GM12864 (cell line): ENCODE measurements around the gene TMEM41A.
A peak's percentile ranks its signal among the peaks of the same experiment; 100 is the strongest.

ENCODE experiments used
- DNase-seq: peaks from one replicate; pipeline ENCODE4 v3.0.0-alpha.2; 2011; ENCODE audit warnings: low read depth
- H3K4me3 ChIP-seq: 2 replicates; pipeline ENCODE4 v1.5.1; 2011; ENCODE audit warnings: mild to moderate bottlenecking, low read depth, low read length, control low read depth
- TF ChIP-seq, protein P1 (sequence below): IDR thresholded peaks from 2 replicates; pipeline ENCODE4 v1.5.1; 2011; ENCODE audit warnings: low read depth, mild to moderate bottlenecking, moderate library complexity, low read length, control low read depth, inconsistent platforms; ENCODE audit errors: missing control alignments

TMEM41A gene

DNA sequence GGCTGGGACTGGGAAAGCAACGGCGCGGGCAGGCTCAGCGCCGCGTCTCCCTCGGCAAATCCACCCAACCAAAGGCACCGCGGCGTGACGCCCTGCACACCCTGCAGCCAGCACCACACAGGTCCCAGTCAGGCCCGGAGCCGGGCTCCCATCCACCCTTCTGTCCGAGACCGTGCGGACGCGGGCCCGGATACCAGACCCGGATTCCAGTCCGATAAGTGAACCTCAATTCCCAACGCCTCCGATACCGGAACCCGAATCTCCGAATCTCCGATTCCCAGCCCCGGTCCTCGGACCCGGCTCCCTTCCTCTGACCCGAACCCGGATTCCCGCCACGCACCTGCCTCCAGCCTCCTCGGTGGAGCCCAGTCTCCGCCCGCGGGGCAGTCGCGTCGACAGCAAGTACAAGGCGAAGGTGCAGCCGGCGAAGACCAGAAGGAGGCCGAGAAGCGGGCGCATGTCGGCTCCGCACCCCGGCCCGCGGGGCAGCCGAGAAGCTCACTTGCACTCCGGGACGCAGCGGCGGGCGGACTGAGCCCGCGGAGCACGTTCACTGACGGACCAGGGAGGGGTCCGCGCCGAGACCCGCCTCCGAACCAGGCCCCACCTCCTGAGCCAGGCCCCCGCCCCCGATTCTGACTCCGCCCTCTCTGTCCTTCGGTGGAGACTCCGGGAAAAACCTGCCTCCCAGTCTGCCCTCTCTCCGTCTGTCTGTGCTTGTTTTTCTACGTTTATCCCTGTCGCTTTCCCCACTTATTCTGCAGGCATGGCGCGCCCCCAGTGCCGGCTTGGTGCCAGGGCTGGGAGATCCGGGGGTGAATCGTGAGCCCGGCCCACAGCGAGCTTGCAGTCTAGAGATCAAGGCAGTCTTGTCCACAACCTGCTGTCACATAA is at the start of gene TMEM41A:
Gene TMEM41A, minus strand, starts transcription at position 533 of the 894 bp plus-strand sequence. Its CDS starts 74 bp downstream, at position 459.
- DNase-seq = peak; percentile 61
- peak within 1 kb of the TSS; percentile 96 for H3K4me3 ChIP-seq
- TF ChIP-seq, protein P1, sequence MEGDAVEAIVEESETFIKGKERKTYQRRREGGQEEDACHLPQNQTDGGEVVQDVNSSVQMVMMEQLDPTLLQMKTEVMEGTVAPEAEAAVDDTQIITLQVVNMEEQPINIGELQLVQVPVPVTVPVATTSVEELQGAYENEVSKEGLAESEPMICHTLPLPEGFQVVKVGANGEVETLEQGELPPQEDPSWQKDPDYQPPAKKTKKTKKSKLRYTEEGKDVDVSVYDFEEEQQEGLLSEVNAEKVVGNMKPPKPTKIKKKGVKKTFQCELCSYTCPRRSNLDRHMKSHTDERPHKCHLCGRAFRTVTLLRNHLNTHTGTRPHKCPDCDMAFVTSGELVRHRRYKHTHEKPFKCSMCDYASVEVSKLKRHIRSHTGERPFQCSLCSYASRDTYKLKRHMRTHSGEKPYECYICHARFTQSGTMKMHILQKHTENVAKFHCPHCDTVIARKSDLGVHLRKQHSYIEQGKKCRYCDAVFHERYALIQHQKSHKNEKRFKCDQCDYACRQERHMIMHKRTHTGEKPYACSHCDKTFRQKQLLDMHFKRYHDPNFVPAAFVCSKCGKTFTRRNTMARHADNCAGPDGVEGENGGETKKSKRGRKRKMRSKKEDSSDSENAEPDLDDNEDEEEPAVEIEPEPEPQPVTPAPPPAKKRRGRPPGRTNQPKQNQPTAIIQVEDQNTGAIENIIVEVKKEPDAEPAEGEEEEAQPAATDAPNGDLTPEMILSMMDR = no peak

DNA sequence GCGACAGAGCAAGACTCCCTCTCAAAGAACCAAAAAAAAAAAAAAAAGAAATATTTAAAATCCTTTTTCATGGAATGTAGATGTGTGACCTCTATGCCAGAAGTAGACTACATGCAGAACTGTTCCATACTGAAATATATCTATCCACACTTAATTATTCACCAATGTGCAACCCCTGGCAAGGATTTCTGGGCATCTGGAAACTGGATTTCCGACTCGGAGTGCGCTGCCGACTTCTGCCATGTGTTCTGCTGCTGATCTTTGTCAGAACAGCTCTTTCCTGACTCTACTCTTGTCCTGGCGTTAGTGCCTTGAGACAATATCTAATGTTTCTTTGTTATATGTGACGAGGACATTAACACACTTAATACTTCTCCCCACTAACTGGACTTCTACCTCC is 41.9 kb upstream of the TMEM41A start:
- H3K4me3 ChIP-seq = no peak overlapping the region
- TF ChIP-seq, protein P1 = no peak
- DNase-seq = no peak

- no peak for DNase-seq
- TF ChIP-seq, protein P1 = no peak
Observed at GRCh38 chr3:185539934-185540333, 41.1 kb upstream of the TMEM41A start.

DNA sequence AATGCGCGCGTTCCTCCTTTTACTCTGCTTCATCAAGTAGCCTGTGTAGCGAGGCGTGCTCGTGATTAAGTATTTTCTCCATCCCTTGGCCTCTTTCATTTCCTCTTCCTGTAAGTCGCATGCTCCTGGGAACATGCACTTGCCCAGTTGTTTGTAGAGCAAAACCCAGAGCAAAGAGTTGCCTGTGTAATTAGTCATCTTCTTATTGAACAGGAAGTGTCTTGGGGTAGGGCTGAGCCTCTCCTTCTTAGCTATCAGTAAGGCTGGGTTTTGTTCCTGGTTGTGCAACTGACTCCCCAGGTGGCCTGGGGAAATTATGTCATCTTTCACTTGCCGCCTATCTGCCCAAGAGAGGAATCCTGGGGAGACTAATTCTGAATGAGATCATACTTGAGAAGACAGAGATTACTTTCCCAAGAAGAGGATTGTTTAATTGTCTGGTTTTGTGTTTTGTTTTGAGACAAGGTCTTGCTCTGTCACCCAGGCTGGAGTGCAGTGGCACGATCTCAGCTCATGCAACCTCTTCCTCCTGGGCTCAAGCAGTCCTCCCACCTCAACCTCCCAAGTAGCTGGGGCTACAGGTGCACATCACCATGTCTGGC is 38.6 kb upstream of the TMEM41A start:
- DNase-seq = peak; percentile 97
- TF ChIP-seq, protein P1 = no peak
- no peak overlapping the region; the same call in 1 of the 2 replicates for H3K4me3 ChIP-seq

More at GRCh38 chr3:185539934-185540333, 41.1 kb upstream of the TMEM41A start:
- H3K4me3 ChIP-seq = no peak overlapping the region

DNA sequence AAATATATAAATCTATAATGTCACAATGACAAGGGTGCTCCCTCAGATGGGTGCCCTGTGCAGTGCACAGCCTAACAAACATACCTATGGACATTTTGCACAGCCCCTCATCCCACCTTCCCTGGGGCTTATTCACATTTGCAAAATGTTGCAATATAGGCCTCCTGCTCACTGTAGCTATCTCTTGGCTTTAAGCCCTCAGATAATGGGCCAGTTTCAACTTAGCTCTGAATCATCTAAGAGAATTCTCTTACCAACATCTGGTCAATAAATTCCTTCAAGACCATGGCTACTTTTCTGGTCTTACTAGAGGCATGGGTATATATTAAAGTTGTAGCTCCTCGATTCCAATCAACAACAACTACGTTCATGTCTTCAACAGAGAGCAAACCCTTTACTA is 35.7 kb upstream of the TMEM41A start:
- TF ChIP-seq, protein P1 = no peak
- DNase-seq = no peak
- H3K4me3 ChIP-seq = no peak overlapping the region

DNA sequence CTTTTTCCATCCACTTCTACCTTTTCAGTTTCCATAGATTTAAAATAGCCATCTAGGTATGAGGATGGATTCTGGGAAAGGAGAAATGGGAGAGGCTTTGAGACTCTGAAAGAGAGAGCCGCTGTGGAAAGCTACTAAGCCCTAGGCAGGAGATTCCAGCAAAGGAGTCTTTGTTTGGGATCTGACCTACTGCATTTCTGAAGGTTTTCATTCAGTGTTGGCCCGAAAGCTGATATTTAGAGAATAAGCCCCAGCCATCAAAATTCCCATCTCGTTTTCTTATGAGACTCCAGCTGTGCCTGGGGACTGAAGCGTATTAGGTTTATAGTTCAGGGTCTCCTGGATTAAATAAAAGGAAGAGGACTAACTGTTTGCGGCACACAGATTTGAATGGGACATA is 34.1 kb upstream of the TMEM41A start:
- DNase-seq = no peak
- no peak overlapping the region for H3K4me3 ChIP-seq
- TF ChIP-seq, protein P1 = no peak
